Measurements from ENCODE around the gene PSTPIP1. TPM values are rescaled to one million over a fixed set of nuclear protein-coding genes. Genes with fewer than 3 reads are reported as not detected.

Gene PSTPIP1
- total and polyA plus RNA-seq, 10 of the 15 experiments (the other 5 are each of a cell fraction or from before 2014, with no cell fraction given), result 0.50 to 29.3 (median 14.5) TPM

- intact Hi-C loops (cut with micrococcal nuclease; ENCODE audit: unreplicated experiment), result loop anchor here (5.0 kb wide), 1 partner anchor 49 kb away; no protein-coding TSS in a partner anchor
- no peak for TF ChIP-seq TARDBP (IDR thresholded peaks at IDR 0.05; ENCODE audit: borderline replicate concordance)
- peaks cover 0 to 4% of the 10 kb centered on the region in 2 experiments; a peak in 3 of 4 replicates for H3K36me3 ChIP-seq (ENCODE audit: control insufficient read depth in 2 of 2, insufficient read depth in 2 of 2, low read length in 1 of 2)
- 76% methylated on average over 18 of the region's 18 CpGs for WGBS (ENCODE audit: insufficient coverage, insufficient replicate concordance, low lambda C conversion rate, missing lambda C conversion rate)
- CTCF ChIA-PET, result interaction anchor here (0.8 to 17.4 kb wide), 11 partner anchors 10 to 511 kb away, joined by 3 to 483 read pairs (median 4); no protein-coding TSS in a partner anchor
- SMC1A ChIA-PET (ENCODE audit: uncharacterized antibody, unreplicated experiment), result interaction anchor here (0.9 to 22.2 kb wide), 8 partner anchors 11 to 511 kb away, joined by 3 to 375 read pairs (median 4); no protein-coding TSS in a partner anchor
- H2AFZ ChIP-seq (ENCODE audit: control insufficient read depth, low read depth, low read length), result no peak overlapping the region
- no TSS peak for BruUV-seq (replicated peaks)
- no peaks in the 10 kb centered on the region for H4K20me1 ChIP-seq (ENCODE audit: control insufficient read depth, insufficient read depth)
- no peaks in the 10 kb centered on the region; the same call in 2 of the 3 replicates for H3K9me3 ChIP-seq (replicated peaks; ENCODE audit: control insufficient read depth, insufficient read depth, low read length)
- in situ Hi-C loops (cut with MboI), result no loop called here
- FAIRE-seq (no peak), DNase-seq (ENCODE audit: low read depth, low spot score) (no peak), ATAC-seq (no peak)
- POLR2A ChIA-PET, result interaction anchor here (0.6 to 1.1 kb wide), 2 partner anchors 12 to 54 kb away, joined by 3 to 9 read pairs; no protein-coding TSS in a partner anchor
- no peak overlapping the region for H3K27ac ChIP-seq (ENCODE audit: control insufficient read depth, insufficient read depth)
- H3K4me2 ChIP-seq (ENCODE audit: control insufficient read depth, insufficient read depth), result no peak overlapping the region
- no peaks in the 10 kb centered on the region for H3K79me2 ChIP-seq (ENCODE audit: control insufficient read depth, insufficient read depth, low read length)
- RAD21 ChIA-PET (ENCODE audit: unreplicated experiment), result interaction anchor here (1.4 to 9.5 kb wide), 5 partner anchors 25 to 510 kb away, joined by 4 to 189 read pairs (median 6); no protein-coding TSS in a partner anchor
- H3K9ac ChIP-seq (ENCODE audit: control insufficient read depth, insufficient read depth, low read length), result no peak overlapping the region
- H3K4me3 ChIP-seq, result no peak overlapping the region
- H3K4me1 ChIP-seq (ENCODE audit: control insufficient read depth, insufficient read depth, low read length), result no peaks in the 10 kb centered on the region
- no peaks in the 10 kb centered on the region for H3K27me3 ChIP-seq (replicated peaks in 1 of 2; ENCODE audit: control insufficient read depth in 2 of 2, insufficient read depth in 2 of 2, low read length in 1 of 2)
Observed at GRCh38 chr15:77032647-77033416, 37.9 kb downstream of the PSTPIP1 start.

GRCh38 chr15:77033417-77033728, 38.4 kb downstream of the PSTPIP1 start:
- FAIRE-seq (no peak), DNase-seq (ENCODE audit: low read depth, low spot score) (no peak), ATAC-seq (no peak)
- no TSS peak for BruUV-seq (replicated peaks)
- Histone ChIP-seq H2AFZ (ENCODE audit: control insufficient read depth, low read depth, low read length) (no peak overlapping the region), H4K20me1 (ENCODE audit: control insufficient read depth, insufficient read depth) (no peaks in the 10 kb centered on the region), H3K9ac (ENCODE audit: control insufficient read depth, insufficient read depth, low read length) (no peak overlapping the region), H3K9me3 (replicated peaks; ENCODE audit: control insufficient read depth, insufficient read depth, low read length) (no peaks in the 10 kb centered on the region; the same call in 2 of the 3 replicates), H3K27me3 (replicated peaks in 1 of 2; ENCODE audit: control insufficient read depth in 2 of 2, insufficient read depth in 2 of 2, low read length in 1 of 2) (no peaks in the 10 kb centered on the region), H3K4me3 (no peak overlapping the region), H3K27ac (ENCODE audit: control insufficient read depth, insufficient read depth) (no peak overlapping the region), H3K4me1 (ENCODE audit: control insufficient read depth, insufficient read depth, low read length) (no peaks in the 10 kb centered on the region), H3K4me2 (ENCODE audit: control insufficient read depth, insufficient read depth) (no peak overlapping the region), H3K79me2 (ENCODE audit: control insufficient read depth, insufficient read depth, low read length) (no peaks in the 10 kb centered on the region), H3K36me3 (ENCODE audit: control insufficient read depth in 2 of 2, insufficient read depth in 2 of 2, low read length in 1 of 2) (peaks cover 0 to 4% of the 10 kb centered on the region in 2 experiments; a peak in 3 of 4 replicates)
- ChIA-PET SMC1A (ENCODE audit: uncharacterized antibody, unreplicated experiment) (interaction anchor here (1.6 to 22.2 kb wide), 2 partner anchors 59 to 510 kb away, joined by 4 to 375 read pairs; no protein-coding TSS in a partner anchor), RAD21 (ENCODE audit: unreplicated experiment) (interaction anchor here (1.9 to 9.5 kb wide), 2 partner anchors 27 to 60 kb away, joined by 4 to 189 read pairs; no protein-coding TSS in a partner anchor), CTCF (interaction anchor here (0.8 to 17.4 kb wide), 5 partner anchors 10 to 510 kb away, joined by 3 to 483 read pairs (median 19); no protein-coding TSS in a partner anchor), POLR2A (interaction anchor here (1.1 kb wide), 1 partner anchor 11 kb away, joined by 3 read pairs; no protein-coding TSS in a partner anchor)
- WGBS (ENCODE audit: insufficient coverage, insufficient replicate concordance, low lambda C conversion rate, missing lambda C conversion rate), result 66% methylated on average over 4 of the region's 4 CpGs
- in situ Hi-C loops (cut with MboI), result no loop called here
- intact Hi-C loops (cut with micrococcal nuclease; ENCODE audit: unreplicated experiment), result loop anchor here (5.0 kb wide), 1 partner anchor 49 kb away; no protein-coding TSS in a partner anchor
- no peak for TF ChIP-seq STAT1 (conservative IDR thresholded peaks at IDR 0.05)
- TF ChIP-seq NFYB (IDR thresholded peaks at IDR 0.05; ENCODE audit: insufficient read depth, low read depth, low read length), result no peak
- TF ChIP-seq MYB (IDR thresholded peaks at IDR 0.05; ENCODE audit: borderline replicate concordance, low read depth, low read length), result no peak
- TF ChIP-seq NR2F1 (conservative IDR thresholded peaks at IDR 0.05), result no peak
- TF ChIP-seq SMARCA5 (IDR thresholded peaks at IDR 0.05), result no peak
- no peak for TF ChIP-seq MEF2B (IDR thresholded peaks at IDR 0.05; ENCODE audit: partially characterized antibody, poor library complexity, severe bottlenecking)
- no peak for TF ChIP-seq IRF3 (IDR thresholded peaks at IDR 0.05)
